Progenitor cell of endocrine pancreas (in vitro differentiated cells): ENCODE results near the gene NAV3. TPM values are rescaled to one million over a fixed set of nuclear protein-coding genes. Genes with fewer than 3 reads are reported as not detected.
A peak's percentile ranks its signal among the peaks of the same experiment; 100 is the strongest.

Experiments used
- DNase-seq: peaks from one replicate; pipeline ENCODE4 v3.0.0; 2021; ENCODE audit warnings: low spot score; ENCODE audit not compliant: unreplicated experiment
- H3K27ac Mint-ChIP-seq: 2 replicates; pipeline ENCODE4 v1.8.0; 2021; ENCODE audit warnings: mild to moderate bottlenecking, moderate library complexity, mixed read lengths
- H3K27me3 Mint-ChIP-seq: 2 replicates; pipeline ENCODE4 v1.8.0; 2021; ENCODE audit warnings: mixed read lengths
- H3K36me3 Mint-ChIP-seq: 2 replicates; pipeline ENCODE4 v1.8.0; 2022; ENCODE audit warnings: mixed read lengths; ENCODE audit not compliant: insufficient read depth
- H3K4me1 Mint-ChIP-seq: 2 replicates; pipeline ENCODE4 v1.8.0; 2021; ENCODE audit warnings: low read depth, mixed read lengths
- H3K4me3 Mint-ChIP-seq: 2 replicates; pipeline ENCODE4 v1.8.0; 2021; ENCODE audit warnings: low read depth, mild to moderate bottlenecking, moderate library complexity, mixed read lengths
- H3K9me3 Mint-ChIP-seq: 2 replicates; pipeline ENCODE4 v1.8.0; 2021; ENCODE audit warnings: low read depth, mixed read lengths
- total RNA-seq: library from RNA; stranded (reverse); gene quantifications from 2 replicates; pipeline ENCODE4 v1.2.1, GENCODE V29; 2021
- TF ChIP-seq, protein P1 (sequence below): fragments of 200-600 bp; sonication (generic); IDR thresholded peaks from one replicate; pipeline ENCODE4 v1.5.0; 2021; ENCODE audit warnings: antibody characterized with exemption, mild to moderate bottlenecking; ENCODE audit not compliant: unreplicated experiment

NAV3 gene
- total RNA-seq, 1 donor from 2014 or later, result 11.5 TPM

DNA sequence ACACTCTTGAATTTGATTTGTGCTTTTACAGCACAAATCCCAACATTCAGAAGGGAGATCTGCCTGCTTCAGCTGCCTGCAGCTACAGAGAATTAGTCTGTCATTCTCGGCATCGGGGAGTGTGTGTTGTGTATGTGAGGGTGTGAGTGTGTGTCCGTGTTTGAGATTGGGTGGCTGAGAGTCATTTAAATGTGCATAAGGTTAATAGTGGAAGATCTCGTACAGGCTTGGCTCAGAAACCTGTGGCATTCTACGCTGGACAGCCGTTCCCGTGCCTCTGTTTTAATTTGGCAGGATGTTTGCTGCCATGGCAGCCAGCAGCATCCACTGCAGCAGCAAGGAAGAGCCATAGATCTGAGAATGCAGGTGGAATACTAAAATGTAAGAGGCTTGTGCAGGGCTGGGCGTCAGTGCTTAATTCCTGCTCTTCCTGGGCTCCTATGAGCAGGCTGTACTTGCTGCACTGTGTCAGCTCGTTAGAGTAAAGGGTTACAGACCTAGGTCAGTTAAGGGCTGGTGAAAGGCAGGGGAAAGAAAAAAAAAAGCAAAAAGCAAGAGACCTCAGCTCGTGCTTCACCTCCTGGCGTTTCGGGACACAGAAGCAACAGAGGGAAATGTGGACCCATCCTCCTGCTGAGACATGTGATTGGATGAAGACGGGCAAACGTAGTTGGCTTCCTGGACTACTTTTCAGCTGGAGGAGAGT lies 205.4 kb downstream of the NAV3 start:
- Mint-ChIP-seq H3K27ac (no peak overlapping the region), H3K4me1 (peaks cover 12% of the 10 kb centered on the region), H3K4me3 (no peak overlapping the region), H3K27me3 (no peaks in the 10 kb centered on the region), H3K36me3 (no peaks in the 10 kb centered on the region), H3K9me3 (no peaks in the 10 kb centered on the region)
- TF ChIP-seq, protein P1, sequence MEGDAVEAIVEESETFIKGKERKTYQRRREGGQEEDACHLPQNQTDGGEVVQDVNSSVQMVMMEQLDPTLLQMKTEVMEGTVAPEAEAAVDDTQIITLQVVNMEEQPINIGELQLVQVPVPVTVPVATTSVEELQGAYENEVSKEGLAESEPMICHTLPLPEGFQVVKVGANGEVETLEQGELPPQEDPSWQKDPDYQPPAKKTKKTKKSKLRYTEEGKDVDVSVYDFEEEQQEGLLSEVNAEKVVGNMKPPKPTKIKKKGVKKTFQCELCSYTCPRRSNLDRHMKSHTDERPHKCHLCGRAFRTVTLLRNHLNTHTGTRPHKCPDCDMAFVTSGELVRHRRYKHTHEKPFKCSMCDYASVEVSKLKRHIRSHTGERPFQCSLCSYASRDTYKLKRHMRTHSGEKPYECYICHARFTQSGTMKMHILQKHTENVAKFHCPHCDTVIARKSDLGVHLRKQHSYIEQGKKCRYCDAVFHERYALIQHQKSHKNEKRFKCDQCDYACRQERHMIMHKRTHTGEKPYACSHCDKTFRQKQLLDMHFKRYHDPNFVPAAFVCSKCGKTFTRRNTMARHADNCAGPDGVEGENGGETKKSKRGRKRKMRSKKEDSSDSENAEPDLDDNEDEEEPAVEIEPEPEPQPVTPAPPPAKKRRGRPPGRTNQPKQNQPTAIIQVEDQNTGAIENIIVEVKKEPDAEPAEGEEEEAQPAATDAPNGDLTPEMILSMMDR, result no peak
- DNase-seq, result no peak

DNA sequence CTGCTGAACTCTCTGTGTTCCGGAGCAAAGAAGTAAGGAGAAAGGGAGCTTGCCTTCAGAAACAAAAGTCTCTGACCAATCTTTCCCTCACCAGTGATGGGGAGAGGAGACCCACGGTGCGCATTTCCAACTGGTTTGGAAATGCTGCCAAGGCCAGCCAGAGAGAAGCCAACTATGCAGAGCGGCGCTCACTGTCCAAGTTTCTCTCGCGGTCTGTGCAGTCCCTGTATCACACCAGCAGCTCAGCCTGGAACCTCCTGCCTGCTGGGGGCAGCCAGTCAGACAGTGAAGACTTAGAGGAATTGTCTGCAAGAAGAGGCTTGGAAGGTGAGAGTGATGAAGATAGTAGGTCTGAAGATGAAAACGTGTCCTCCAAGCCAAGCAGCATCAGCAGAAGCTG lies 206.2 kb downstream of the NAV3 start:
- Mint-ChIP-seq H3K27me3 (no peaks in the 10 kb centered on the region), H3K4me3 (no peak overlapping the region), H3K4me1 (peaks cover 12% of the 10 kb centered on the region), H3K36me3 (no peaks in the 10 kb centered on the region), H3K9me3 (no peaks in the 10 kb centered on the region), H3K27ac (no peak overlapping the region)
- no peak for DNase-seq
- TF ChIP-seq, protein P1, result no peak

DNA sequence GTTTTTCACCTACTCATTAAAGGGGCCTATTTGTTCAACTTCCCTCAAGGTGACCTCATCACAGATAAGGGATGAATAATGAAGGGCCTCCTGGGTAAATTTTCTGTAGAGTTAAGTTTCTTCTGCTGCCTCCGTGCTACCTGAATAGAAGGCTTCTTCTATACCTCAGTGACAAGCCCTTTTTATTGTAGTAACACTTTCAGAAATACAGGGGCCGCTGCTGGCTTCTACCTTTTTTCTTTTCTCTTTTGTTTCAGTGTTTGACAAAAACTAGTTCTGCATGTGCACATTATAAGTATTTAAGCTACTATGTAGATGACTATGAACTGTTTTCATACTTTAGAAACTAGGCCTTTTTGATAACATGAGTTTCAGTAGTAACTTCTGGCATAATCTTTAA lies 207.0 kb downstream of the NAV3 start:
- TF ChIP-seq, protein P1, result peak; percentile 18
- H3K27me3 Mint-ChIP-seq, result no peaks in the 10 kb centered on the region
- no peak overlapping the region for H3K27ac Mint-ChIP-seq
- no peaks in the 10 kb centered on the region for H3K9me3 Mint-ChIP-seq
- peaks cover 12% of the 10 kb centered on the region for H3K4me1 Mint-ChIP-seq
- no peak for DNase-seq
- no peaks in the 10 kb centered on the region for H3K36me3 Mint-ChIP-seq
- no peak overlapping the region for H3K4me3 Mint-ChIP-seq

DNA sequence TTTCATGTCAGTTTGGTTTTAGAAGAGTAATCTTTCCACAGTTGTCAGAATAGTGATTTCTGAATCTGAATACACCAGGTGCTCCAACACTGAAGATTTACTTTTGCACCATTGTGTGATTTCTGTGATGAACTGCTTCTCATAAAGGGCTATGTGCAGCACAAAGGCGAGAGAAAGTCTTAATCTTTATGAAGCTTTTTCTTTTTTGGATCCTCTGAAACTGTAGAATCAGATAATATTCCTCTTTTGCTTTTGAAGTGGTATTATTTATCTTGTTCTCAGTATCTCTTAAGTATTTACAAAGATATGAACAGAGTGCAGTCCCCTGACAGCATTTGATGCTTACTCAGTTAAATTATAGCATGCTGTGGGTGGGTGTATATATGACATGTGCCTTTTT lies 207.8 kb downstream of the NAV3 start:
- Mint-ChIP-seq H3K9me3 (no peaks in the 10 kb centered on the region), H3K36me3 (no peaks in the 10 kb centered on the region), H3K27me3 (no peaks in the 10 kb centered on the region), H3K27ac (no peak overlapping the region), H3K4me3 (no peak overlapping the region), H3K4me1 (peaks cover 12% of the 10 kb centered on the region)
- DNase-seq, result no peak
- TF ChIP-seq, protein P1, result no peak

DNA sequence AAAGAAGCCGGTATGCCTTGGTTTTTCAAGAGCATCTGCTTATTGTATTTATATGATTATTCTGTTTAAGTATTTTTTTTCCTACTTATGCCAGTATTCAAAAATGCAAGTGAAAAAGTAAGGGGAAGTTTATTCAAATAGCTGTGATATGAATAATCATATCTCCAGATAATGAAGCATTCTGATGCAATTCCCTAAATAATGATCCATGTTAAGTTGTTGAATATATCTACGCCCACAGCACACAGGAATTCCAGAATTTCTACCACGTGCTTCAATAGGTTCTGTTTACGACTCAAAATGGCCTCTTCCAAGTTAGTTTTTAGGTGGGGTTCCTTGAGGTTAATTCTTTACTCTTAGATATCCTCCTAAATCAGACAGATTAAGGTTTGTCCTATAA lies 208.3 kb downstream of the NAV3 start:
- H3K27ac Mint-ChIP-seq, result no peak overlapping the region
- H3K36me3 Mint-ChIP-seq, result no peaks in the 10 kb centered on the region
- DNase-seq, result no peak
- H3K4me1 Mint-ChIP-seq, result peaks cover 12% of the 10 kb centered on the region
- TF ChIP-seq, protein P1, result no peak
- H3K9me3 Mint-ChIP-seq, result no peaks in the 10 kb centered on the region
- no peak overlapping the region for H3K4me3 Mint-ChIP-seq
- no peaks in the 10 kb centered on the region for H3K27me3 Mint-ChIP-seq
